Stimulated activated CD4-positive, alpha-beta T cell treated with anti-CD3 and anti-CD28 coated beads, Interleukin-1b, Interleukin-23, amount 100 ng/mL, for 48 hours (primary cell): ENCODE measurements around the gene DUS3L.

Experiments used
- DNase-seq: peaks from one replicate; pipeline ENCODE4 v3.0.0-alpha.2; 2020

The DUS3L gene

GRCh38 chr19:5790559-5791520 is at the start of gene DUS3L:
Gene DUS3L (minus strand): TSS chr19:5791163. CDS start chr19:5791141, 22 bp downstream.
- peak; percentile 98 for DNase-seq

GRCh38 chr19:5839065-5840017 is 48.4 kb upstream of the DUS3L start, which contains the start of gene FUT6:
Gene FUT6 (minus strand): TSS chr19:5839702. CDS start chr19:5832567, 7,135 bp downstream.
- no peak for DNase-seq

- DNase-seq = no peak
Measured at GRCh38 chr19:5838353-5839064, 47.5 kb upstream of the DUS3L start.

- no peak for DNase-seq
Measured at GRCh38 chr19:5837761-5838352, 46.9 kb upstream of the DUS3L start.

GRCh38 chr19:5832527-5833216 is 41.7 kb upstream of the DUS3L start:
- no peak for DNase-seq

GRCh38 chr19:5832061-5832460 is 41.1 kb upstream of the DUS3L start:
- DNase-seq = no peak

- no peak for DNase-seq
Measured at GRCh38 chr19:5831159-5831558, 40.2 kb upstream of the DUS3L start.

GRCh38 chr19:5829567-5830310 is 38.8 kb upstream of the DUS3L start:
- no peak for DNase-seq

GRCh38 chr19:5828661-5829566 is 38.0 kb upstream of the DUS3L start:
- peak; percentile 28 for DNase-seq

GRCh38 chr19:5827891-5828660 is 37.1 kb upstream of the DUS3L start:
- DNase-seq = peak; percentile 96

- no peak for DNase-seq
Measured at GRCh38 chr19:5827342-5827890, 36.5 kb upstream of the DUS3L start.

GRCh38 chr19:5826531-5827341 is 35.8 kb upstream of the DUS3L start:
- no peak for DNase-seq

GRCh38 chr19:5825178-5825577 is 34.2 kb upstream of the DUS3L start:
- DNase-seq = no peak

- DNase-seq = no peak
Measured at GRCh38 chr19:5824751-5825150, 33.8 kb upstream of the DUS3L start.

- DNase-seq = no peak
Measured at GRCh38 chr19:5823579-5824281, 32.8 kb upstream of the DUS3L start.

- no peak for DNase-seq
Measured at GRCh38 chr19:5822181-5822844, 31.4 kb upstream of the DUS3L start.
